ENCODE measurements around the gene SNX30. TPM values are rescaled to one million over a fixed set of nuclear protein-coding genes. Genes with fewer than 3 reads are reported as not detected.

SNX30 gene
- polyA plus RNA-seq, 1 of the 3 experiments (the other 2 are of a cell fraction): 2.7 TPM

GRCh38 chr9:112905084-112905483 lies 154.5 kb downstream of the SNX30 start (continued):
- no peak for TF ChIP-seq YY1 (IDR thresholded peaks at IDR 0.05; ENCODE audit: low read depth)
- TF ChIP-seq, protein P1, sequence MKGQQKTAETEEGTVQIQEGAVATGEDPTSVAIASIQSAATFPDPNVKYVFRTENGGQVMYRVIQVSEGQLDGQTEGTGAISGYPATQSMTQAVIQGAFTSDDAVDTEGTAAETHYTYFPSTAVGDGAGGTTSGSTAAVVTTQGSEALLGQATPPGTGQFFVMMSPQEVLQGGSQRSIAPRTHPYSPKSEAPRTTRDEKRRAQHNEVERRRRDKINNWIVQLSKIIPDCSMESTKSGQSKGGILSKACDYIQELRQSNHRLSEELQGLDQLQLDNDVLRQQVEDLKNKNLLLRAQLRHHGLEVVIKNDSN (IDR thresholded peaks at IDR 0.05; ENCODE audit: borderline replicate concordance, low read depth): no peak
- no peak for TF ChIP-seq MXI1 (IDR thresholded peaks at IDR 0.05; ENCODE audit: low read depth, low read length)

- H3K4me2 ChIP-seq: no peak overlapping the region
- POLR2A ChIA-PET: no interaction called here
- H3K4me1 ChIP-seq (ENCODE audit: control insufficient read depth in 1 of 2, insufficient read depth in 2 of 2, low read depth in 1 of 2, low read length in 1 of 2): no peaks in the 10 kb centered on the region
- DNase-seq: no peak
- H4K20me1 ChIP-seq (ENCODE audit: insufficient read depth): no peaks in the 10 kb centered on the region
- no peak overlapping the region for H3K27ac ChIP-seq (ENCODE audit: low read depth in 2 of 2, low read length in 1 of 2)
- no peak overlapping the region for H3K4me3 ChIP-seq (ENCODE audit: low read depth in 2 of 2, low read length in 1 of 2)
- TF ChIP-seq NRF1 (IDR thresholded peaks at IDR 0.05; ENCODE audit: low read depth, low read length) (no peak), MXI1 (IDR thresholded peaks at IDR 0.05; ENCODE audit: low read depth, low read length) (no peak), PBX3 (IDR thresholded peaks at IDR 0.05) (no peak), EZH2phosphoT487 (IDR thresholded peaks at IDR 0.05; ENCODE audit: borderline replicate concordance, low read depth) (no peak), GABPA (IDR thresholded peaks at IDR 0.05; ENCODE audit: low read depth) (no peak), SMC3 (IDR thresholded peaks at IDR 0.05; ENCODE audit: low read depth, low read length) (no peak), POLR2AphosphoS5 (IDR thresholded peaks at IDR 0.05; ENCODE audit: low read depth, low read length) (no peak), TAF1 (IDR thresholded peaks at IDR 0.05; ENCODE audit: borderline replicate concordance, low read depth, low read length) (no peak)
- no peak overlapping the region for H2AFZ ChIP-seq (ENCODE audit: low read depth)
- no peaks in the 10 kb centered on the region for H3K9me2 ChIP-seq
- no peaks in the 10 kb centered on the region; the same call in none of the 2 replicates for H3K27me3 ChIP-seq (ENCODE audit: insufficient read depth)
- no peaks in the 10 kb centered on the region for H3K79me2 ChIP-seq (ENCODE audit: insufficient read depth)
- H3K9me3 ChIP-seq: no peaks in the 10 kb centered on the region
- no peak overlapping the region for H3K9ac ChIP-seq
- WGBS (ENCODE audit: low lambda C conversion rate): 12% methylated on average over 2 of the region's 2 CpGs
- H3F3A ChIP-seq (replicated peaks; ENCODE audit: insufficient read depth): no peaks in the 10 kb centered on the region
- CTCF ChIA-PET: interaction anchor here (1.4 kb wide), 1 partner anchor 12 kb away, joined by 3 read pairs; no protein-coding TSS in a partner anchor
- no peaks in the 10 kb centered on the region for H3K36me3 ChIP-seq (replicated peaks in 1 of 2; ENCODE audit: control insufficient read depth in 1 of 2, insufficient read depth in 2 of 2, low read length in 1 of 2)
Measured at GRCh38 chr9:112911736-112912135, 161.2 kb downstream of the SNX30 start.

DNA sequence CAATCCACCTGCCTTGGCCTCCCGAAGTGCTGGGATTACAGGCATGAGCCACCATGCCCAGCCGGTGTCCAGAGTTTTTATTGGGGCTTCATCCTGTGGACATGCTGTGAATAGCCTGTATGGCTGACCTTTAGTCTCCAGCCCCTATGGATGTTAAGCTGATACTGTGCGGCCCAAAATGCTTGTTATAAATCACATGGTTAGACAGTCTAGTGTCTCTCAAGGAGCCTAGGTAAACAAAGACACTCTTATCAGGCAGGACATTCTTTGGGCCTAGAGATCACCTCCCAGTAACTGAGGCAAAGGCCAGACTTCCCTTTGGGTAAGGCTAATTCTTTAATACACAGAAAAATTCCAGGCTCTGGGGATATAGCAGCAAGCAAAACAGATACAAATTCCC lies 162.1 kb downstream of the SNX30 start:
- Histone ChIP-seq H4K20me1 (ENCODE audit: insufficient read depth) (no peaks in the 10 kb centered on the region), H3K27me3 (ENCODE audit: insufficient read depth) (no peaks in the 10 kb centered on the region; the same call in none of the 2 replicates), H3K9me3 (no peaks in the 10 kb centered on the region), H3K9ac (no peak overlapping the region), H3K36me3 (replicated peaks in 1 of 2; ENCODE audit: control insufficient read depth in 1 of 2, insufficient read depth in 2 of 2, low read length in 1 of 2) (no peaks in the 10 kb centered on the region), H3K4me1 (ENCODE audit: control insufficient read depth in 1 of 2, insufficient read depth in 2 of 2, low read depth in 1 of 2, low read length in 1 of 2) (no peaks in the 10 kb centered on the region), H3K79me2 (ENCODE audit: insufficient read depth) (no peaks in the 10 kb centered on the region), H3K4me3 (ENCODE audit: low read depth in 2 of 2, low read length in 1 of 2) (no peak overlapping the region), H3K4me2 (no peak overlapping the region), H3K9me2 (no peaks in the 10 kb centered on the region), H3K27ac (ENCODE audit: low read depth in 2 of 2, low read length in 1 of 2) (no peak overlapping the region), H2AFZ (ENCODE audit: low read depth) (no peak overlapping the region), H3F3A (replicated peaks; ENCODE audit: insufficient read depth) (no peaks in the 10 kb centered on the region)
- no peak for TF ChIP-seq JUND (IDR thresholded peaks at IDR 0.05)
- POLR2A ChIA-PET: no interaction called here
- DNase-seq: no peak
- WGBS (ENCODE audit: low lambda C conversion rate): 34% methylated on average over 3 of the region's 3 CpGs
- CTCF ChIA-PET: no interaction called here

All from SK-N-SH (cell line).